Measurements from ENCODE around the gene APOH.

The APOH gene

GRCh38 chr17:66214884-66215528 is 14.2 kb downstream of the APOH start:
- TF ChIP-seq MYC (IDR thresholded peaks at IDR 0.05; ENCODE audit: low read depth, low read length): no peak
- TF ChIP-seq CTCF (IDR thresholded peaks at IDR 0.05; ENCODE audit: low read depth, low read length): no peak
- no peak for TF ChIP-seq POLR2A (IDR thresholded peaks at IDR 0.05; ENCODE audit: extremely low read depth, insufficient read length)
- no peak for TF ChIP-seq MAX (IDR thresholded peaks at IDR 0.05; ENCODE audit: low read depth, low read length)
- H3K4me3 ChIP-seq (ENCODE audit: low read depth, low read length): no peak overlapping the region
- no peak for DNase-seq (ENCODE audit: low read depth)

DNA sequence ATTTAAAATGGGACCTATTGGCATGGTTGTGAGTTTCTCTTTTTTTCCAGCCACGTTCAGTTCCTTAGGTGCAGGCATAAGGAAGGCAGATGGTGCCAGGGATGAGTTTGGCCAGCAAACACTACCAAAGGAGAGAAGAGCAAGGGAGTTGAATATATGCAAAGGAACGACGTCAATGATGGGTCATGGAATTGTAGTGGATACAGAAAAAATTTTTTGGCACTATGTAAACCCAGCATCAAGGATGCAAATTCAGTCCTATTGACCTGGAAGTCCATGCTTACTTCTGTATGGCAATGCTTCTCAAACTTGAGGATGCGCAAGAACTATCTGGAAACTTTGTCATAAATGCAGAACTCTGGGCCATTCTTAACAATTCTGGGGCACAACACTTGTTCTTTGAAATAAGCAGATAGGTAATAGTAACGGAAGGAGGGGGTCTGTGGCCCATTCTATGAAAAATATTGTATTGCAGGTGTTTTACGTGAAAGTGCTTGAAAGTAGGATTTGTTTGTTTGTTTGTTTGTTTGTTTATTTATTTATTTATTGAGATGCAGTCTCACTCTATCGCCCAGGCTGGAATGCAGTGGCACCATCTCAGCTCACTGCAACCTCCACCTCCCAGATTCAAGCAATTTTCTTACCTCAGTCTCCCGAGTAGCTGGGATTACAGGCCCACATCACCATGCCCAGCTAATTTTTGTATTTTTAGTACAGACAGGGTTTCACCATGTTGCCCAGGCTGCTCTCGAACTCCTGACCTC is 18.0 kb downstream of the APOH start:
- no peak overlapping the region for H3K4me3 ChIP-seq (ENCODE audit: low read depth, low read length)
- DNase-seq (ENCODE audit: low read depth): no peak
- TF ChIP-seq MAX (IDR thresholded peaks at IDR 0.05; ENCODE audit: low read depth, low read length) (no peak), CTCF (IDR thresholded peaks at IDR 0.05; ENCODE audit: low read depth, low read length) (no peak), MYC (IDR thresholded peaks at IDR 0.05; ENCODE audit: low read depth, low read length) (no peak), POLR2A (IDR thresholded peaks at IDR 0.05; ENCODE audit: extremely low read depth, insufficient read length) (no peak)

DNA sequence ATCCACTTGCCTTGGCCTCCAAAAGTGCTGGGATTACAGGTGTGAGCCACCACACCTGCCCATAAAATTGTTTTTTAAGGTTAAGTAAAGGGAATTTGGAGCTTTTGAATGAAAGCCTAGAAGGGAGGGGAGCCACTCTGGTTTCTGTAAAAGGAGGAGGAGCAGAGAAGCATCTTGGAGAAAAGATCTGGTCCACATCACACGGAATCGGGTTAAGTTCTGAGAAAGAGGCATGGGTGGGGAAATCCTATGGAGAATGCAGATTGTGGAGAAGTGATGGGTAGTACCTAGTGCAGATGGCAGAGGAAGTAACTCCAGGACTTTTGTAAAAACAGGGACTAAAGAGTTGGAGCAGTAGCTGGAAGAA is 19.0 kb downstream of the APOH start:
- DNase-seq (ENCODE audit: low read depth): no peak
- H3K4me3 ChIP-seq (ENCODE audit: low read depth, low read length): no peak overlapping the region
- TF ChIP-seq MYC (IDR thresholded peaks at IDR 0.05; ENCODE audit: low read depth, low read length) (no peak), MAX (IDR thresholded peaks at IDR 0.05; ENCODE audit: low read depth, low read length) (no peak), CTCF (IDR thresholded peaks at IDR 0.05; ENCODE audit: low read depth, low read length) (no peak), POLR2A (IDR thresholded peaks at IDR 0.05; ENCODE audit: extremely low read depth, insufficient read length) (no peak)

DNA sequence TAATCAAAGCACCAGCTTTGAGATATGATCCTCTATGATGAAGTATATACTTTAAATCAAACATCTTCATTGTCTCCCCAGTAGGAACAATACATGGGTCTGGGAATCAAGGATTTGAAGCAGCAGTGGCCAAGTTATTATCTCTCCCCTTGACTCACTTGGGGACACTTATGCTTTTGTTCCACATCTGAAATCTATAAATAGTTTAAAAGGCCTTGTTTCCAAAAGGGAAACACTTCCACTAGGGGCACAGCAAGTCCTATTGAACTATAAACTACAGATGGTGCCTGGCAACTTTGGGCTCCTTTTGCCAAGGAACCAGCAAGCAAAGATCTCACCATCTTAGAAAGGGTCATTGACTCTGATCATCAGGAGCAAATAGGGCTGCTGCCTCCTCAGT is 21.3 kb downstream of the APOH start:
- no peak for DNase-seq (ENCODE audit: low read depth)
- TF ChIP-seq MAX (IDR thresholded peaks at IDR 0.05; ENCODE audit: low read depth, low read length): no peak
- TF ChIP-seq MYC (IDR thresholded peaks at IDR 0.05; ENCODE audit: low read depth, low read length): no peak
- no peak for TF ChIP-seq POLR2A (IDR thresholded peaks at IDR 0.05; ENCODE audit: extremely low read depth, insufficient read length)
- no peak for TF ChIP-seq CTCF (IDR thresholded peaks at IDR 0.05; ENCODE audit: low read depth, low read length)
- no peak overlapping the region for H3K4me3 ChIP-seq (ENCODE audit: low read depth, low read length)

DNA sequence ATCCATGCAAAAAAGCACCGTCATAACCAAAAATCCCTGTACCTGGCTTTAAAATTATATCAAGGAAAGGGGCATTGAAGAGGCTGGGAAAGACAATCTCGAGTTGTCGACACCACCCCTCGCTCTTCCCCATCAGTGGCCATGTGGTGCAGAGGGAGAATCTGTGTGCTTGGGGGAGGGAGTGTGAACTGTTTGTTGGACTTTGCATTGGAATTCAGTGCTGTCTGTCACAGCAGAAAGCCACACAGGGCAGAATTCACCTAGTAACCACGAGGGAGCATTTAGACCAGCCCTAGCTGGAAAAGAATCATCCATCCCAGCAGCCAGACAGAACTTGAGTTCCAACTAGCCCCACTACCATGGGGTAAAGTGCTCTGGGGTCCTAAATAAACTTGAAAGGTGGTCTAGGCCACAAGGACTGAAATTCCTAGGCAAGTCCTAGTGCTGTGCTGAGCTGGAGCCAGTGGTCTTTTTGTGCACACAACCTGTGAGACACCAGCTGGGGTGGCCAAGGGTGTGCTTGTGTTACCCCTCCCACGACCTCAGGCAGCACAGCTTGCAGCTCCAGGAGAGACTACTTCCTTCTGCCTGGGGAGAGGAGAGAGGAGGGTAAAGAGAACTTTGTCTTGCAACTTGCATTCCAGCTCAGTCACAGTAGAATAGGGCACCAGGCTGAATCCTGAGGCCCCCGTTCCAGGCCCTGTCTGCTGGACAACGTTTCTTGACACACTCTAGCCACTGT is 25.8 kb downstream of the APOH start:
- TF ChIP-seq MYC (IDR thresholded peaks at IDR 0.05; ENCODE audit: low read depth, low read length) (no peak), CTCF (IDR thresholded peaks at IDR 0.05; ENCODE audit: low read depth, low read length) (no peak), MAX (IDR thresholded peaks at IDR 0.05; ENCODE audit: low read depth, low read length) (no peak), POLR2A (IDR thresholded peaks at IDR 0.05; ENCODE audit: extremely low read depth, insufficient read length) (no peak)
- H3K4me3 ChIP-seq (ENCODE audit: low read depth, low read length): no peak overlapping the region
- DNase-seq (ENCODE audit: low read depth): no peak
